GM21576 (cell line): ENCODE data around the gene NPAS3.

ENCODE experiments used
- ATAC-seq: cut with Tn5 transposase; IDR thresholded peaks from one replicate; pipeline ENCODE4 v1.9.1; 2021; ENCODE audit warnings: mild to moderate bottlenecking, moderate library complexity; ENCODE audit not compliant: unreplicated experiment

The NPAS3 gene

GRCh38 chr14:33655421-33655820 lies 716.7 kb downstream of the NPAS3 start:
- ATAC-seq, result no peak

- no peak for ATAC-seq
These were observed 718.8 kb downstream of the NPAS3 start for GRCh38 chr14:33657476-33657875.

- ATAC-seq, result no peak
These were observed 721.6 kb downstream of the NPAS3 start for GRCh38 chr14:33660248-33660647.

- ATAC-seq, result no peak
These were observed 722.4 kb downstream of the NPAS3 start for GRCh38 chr14:33661101-33661500.

- ATAC-seq, result no peak
These were observed 729.4 kb downstream of the NPAS3 start for GRCh38 chr14:33668066-33668465.

GRCh38 chr14:33669111-33669510 lies 730.4 kb downstream of the NPAS3 start:
- no peak for ATAC-seq

GRCh38 chr14:33670235-33670634 lies 731.6 kb downstream of the NPAS3 start:
- ATAC-seq, result no peak

- ATAC-seq, result no peak
These were observed 732.9 kb downstream of the NPAS3 start for GRCh38 chr14:33671556-33671955.

- ATAC-seq, result no peak
These were observed 736.2 kb downstream of the NPAS3 start for GRCh38 chr14:33674927-33675326.

- no peak for ATAC-seq
These were observed 736.9 kb downstream of the NPAS3 start for GRCh38 chr14:33675415-33676130.

- ATAC-seq, result no peak
These were observed 737.5 kb downstream of the NPAS3 start for GRCh38 chr14:33676135-33676566.

- ATAC-seq, result no peak
These were observed 738.2 kb downstream of the NPAS3 start for GRCh38 chr14:33676891-33677290.

GRCh38 chr14:33678005-33678404 lies 739.3 kb downstream of the NPAS3 start:
- ATAC-seq, result no peak

GRCh38 chr14:33679025-33679424 lies 740.3 kb downstream of the NPAS3 start:
- ATAC-seq, result no peak

- no peak for ATAC-seq
These were observed 741.0 kb downstream of the NPAS3 start for GRCh38 chr14:33679461-33680225.

GRCh38 chr14:33680873-33681272 lies 742.2 kb downstream of the NPAS3 start:
- ATAC-seq, result no peak

- ATAC-seq, result no peak
These were observed 744.1 kb downstream of the NPAS3 start for GRCh38 chr14:33682760-33683159.

- ATAC-seq, result no peak
These were observed 746.3 kb downstream of the NPAS3 start for GRCh38 chr14:33685026-33685425.

- no peak for ATAC-seq
These were observed 747.0 kb downstream of the NPAS3 start for GRCh38 chr14:33685698-33686097.

- ATAC-seq, result no peak
These were observed 747.5 kb downstream of the NPAS3 start for GRCh38 chr14:33686218-33686617.

- no peak for ATAC-seq
These were observed 748.2 kb downstream of the NPAS3 start for GRCh38 chr14:33686856-33687255.

GRCh38 chr14:33689680-33690079 lies 751.0 kb downstream of the NPAS3 start:
- no peak for ATAC-seq
